HEK293 (cell line): ENCODE measurements around the gene CCDC30.

Experiments
- CTCF ChIA-PET: fragments of 350-600 bp; formaldehyde crosslinking; extraction: SDS; loops from one replicate; lab custom pipeline; 2021; ENCODE audit warnings: antibody characterized with exemption; lab: Yijun Ruan, JAX
- POLR2A ChIA-PET: fragments of 300-600 bp; formaldehyde crosslinking; extraction: SDS; loops from one replicate; lab custom pipeline; 2020; ENCODE audit warnings: antibody characterized with exemption, inconsistent platforms; lab: Yijun Ruan, JAX
- H3K27ac ChIP-seq: fragments of 200-500 bp; sonication (Bioruptor generic); 2 replicates; pipeline ENCODE4 v1.5.1; 2014; ENCODE audit warnings: low read depth, low read length, control low read depth, inconsistent platforms; ENCODE audit errors: extremely low read depth
- H3K36me3 ChIP-seq, 2 experiments: fragments of 200-500 bp in 1 of 2; sonication (Bioruptor generic) in 1 of 2; 1 replicate in 1 of 2; 2 replicates in 1 of 2; pipeline ENCODE4 v1.5.1; 2014 to 2017; ENCODE audit warnings: inconsistent platforms in 2 of 2, low read length in 2 of 2; ENCODE audit not compliant: control insufficient read depth in 2 of 2, insufficient read depth in 1 of 2
- H3K4me1 ChIP-seq: fragments of 200-500 bp; sonication (Bioruptor generic); 2 replicates; pipeline ENCODE4 v1.5.1; 2014; ENCODE audit warnings: mild to moderate bottlenecking, low read length, inconsistent platforms; ENCODE audit not compliant: control insufficient read depth, insufficient read depth
- H3K4me3 ChIP-seq: 2 replicates; pipeline ENCODE4 v1.5.1; 2011; ENCODE audit warnings: low read depth, mild to moderate bottlenecking, control low read depth, low read length, moderate library complexity
- H3K9me3 ChIP-seq: fragments of 200-500 bp; sonication (Bioruptor generic); 2 replicates; pipeline ENCODE4 v1.5.1; 2014; ENCODE audit warnings: low read depth, low read length, inconsistent platforms; ENCODE audit not compliant: control insufficient read depth, insufficient read depth
- HOXC10 ChIP-seq: sonication (generic); formaldehyde crosslinking; IDR thresholded peaks from 2 replicates; pipeline ENCODE4 v1.8.1; 2023; ENCODE audit warnings: mild to moderate bottlenecking, missing genetic modification reagents
- PRDM1 ChIP-seq: fragments of 450-650 bp; formaldehyde crosslinking; IDR thresholded peaks from 2 replicates; pipeline ENCODE4; 2016; ENCODE audit warnings: missing biosample characterization, missing genetic modification characterization
- PRDM10 ChIP-seq: fragments of 450-650 bp; formaldehyde crosslinking; IDR thresholded peaks from 2 replicates; pipeline ENCODE4 v1.5.1; 2016; ENCODE audit warnings: missing biosample characterization, missing genetic modification characterization
- ZBTB48 ChIP-seq: fragments of 450-650 bp; formaldehyde crosslinking; IDR thresholded peaks from 2 replicates; pipeline ENCODE4 v1.5.1; 2016; ENCODE audit warnings: missing biosample characterization, missing genetic modification characterization
- ZNF121 ChIP-seq: fragments of 450-650 bp; formaldehyde crosslinking; IDR thresholded peaks from 2 replicates; pipeline ENCODE4 v1.5.1; 2016; ENCODE audit warnings: missing biosample characterization, missing genetic modification characterization
- ZNF138 ChIP-seq: fragments of 450-650 bp; formaldehyde crosslinking; IDR thresholded peaks from 2 replicates; pipeline ENCODE4 v1.5.1; 2016; ENCODE audit warnings: missing biosample characterization, missing genetic modification characterization, borderline replicate concordance
- ZNF175 ChIP-seq: fragments of 450-650 bp; formaldehyde crosslinking; IDR thresholded peaks from 2 replicates; pipeline ENCODE4 v1.5.1; 2016; ENCODE audit warnings: missing biosample characterization, missing genetic modification characterization
- ZNF221 ChIP-seq: fragments of 450-650 bp; formaldehyde crosslinking; IDR thresholded peaks from 2 replicates; pipeline ENCODE4 v1.5.1; 2017; ENCODE audit warnings: missing biosample characterization, missing genetic modification characterization, borderline replicate concordance
- ZNF239 ChIP-seq: fragments of 450-650 bp; formaldehyde crosslinking; IDR thresholded peaks from 2 replicates; pipeline ENCODE4 v1.5.1; 2016; ENCODE audit warnings: missing biosample characterization, missing genetic modification characterization
- ZNF248 ChIP-seq: fragments of 450-650 bp; formaldehyde crosslinking; IDR thresholded peaks from 2 replicates; pipeline ENCODE4 v1.5.1; 2017; ENCODE audit warnings: missing biosample characterization, missing genetic modification characterization
- ZNF302 ChIP-seq: fragments of 450-650 bp; formaldehyde crosslinking; IDR thresholded peaks from 2 replicates; pipeline ENCODE4 v1.5.1; 2016; ENCODE audit warnings: missing biosample characterization, missing genetic modification characterization, low read depth
- ZNF350 ChIP-seq: fragments of 450-650 bp; formaldehyde crosslinking; IDR thresholded peaks from 2 replicates; pipeline ENCODE4 v1.5.0; 2017; ENCODE audit warnings: missing biosample characterization, mild to moderate bottlenecking, missing genetic modification characterization
- ZNF394 ChIP-seq: fragments of 450-650 bp; formaldehyde crosslinking; IDR thresholded peaks from 2 replicates; pipeline ENCODE4 v1.5.1; 2016; ENCODE audit warnings: missing biosample characterization, missing genetic modification characterization, mild to moderate bottlenecking, moderate library complexity, borderline replicate concordance
- ZNF544 ChIP-seq: fragments of 450-650 bp; formaldehyde crosslinking; IDR thresholded peaks from 2 replicates; pipeline ENCODE4 v1.5.0; 2017; ENCODE audit warnings: missing biosample characterization, missing genetic modification characterization
- ZNF610 ChIP-seq: fragments of 450-650 bp; formaldehyde crosslinking; IDR thresholded peaks from 2 replicates; pipeline ENCODE4 v1.5.1; 2016; ENCODE audit warnings: missing biosample characterization, missing genetic modification characterization, borderline replicate concordance
- ZNF704 ChIP-seq: fragments of 450-650 bp; formaldehyde crosslinking; IDR thresholded peaks from 2 replicates; pipeline ENCODE4 v1.5.1; 2016; ENCODE audit warnings: missing biosample characterization, missing genetic modification characterization
- ZNF76 ChIP-seq: fragments of 450-650 bp; formaldehyde crosslinking; IDR thresholded peaks from 2 replicates; pipeline ENCODE4; 2016; ENCODE audit warnings: low read depth, missing biosample characterization, missing genetic modification characterization, borderline replicate concordance
- ZNF776 ChIP-seq: fragments of 450-650 bp; formaldehyde crosslinking; IDR thresholded peaks from 2 replicates; pipeline ENCODE4 v1.5.0; 2017; ENCODE audit warnings: missing biosample characterization, missing genetic modification characterization, borderline replicate concordance
- TF ChIP-seq, protein P1 (sequence below): fragments of 450-650 bp; formaldehyde crosslinking; IDR thresholded peaks from 2 replicates; pipeline ENCODE4 v1.5.1; 2016; ENCODE audit warnings: missing biosample characterization, missing genetic modification characterization
- TF ChIP-seq, protein P2 (sequence below): fragments of 450-650 bp; formaldehyde crosslinking; IDR thresholded peaks from 2 replicates; pipeline ENCODE4; 2016; ENCODE audit warnings: missing biosample characterization, missing genetic modification characterization

Gene CCDC30

GRCh38 chr1:42658877-42659337 lies 195.8 kb downstream of the CCDC30 start (continued):
- no peak for TF ChIP-seq ZNF248 (tag by site-specific recombination)
- no peak for TF ChIP-seq ZNF76 (tag by site-specific recombination)
- TF ChIP-seq PRDM10 (tag by site-specific recombination): 0 out of 2 replicates have a peak, but pooled peaks have one; percentile 4
- no peak; the same call in 1 of the 2 replicates for TF ChIP-seq ZBTB48
- TF ChIP-seq ZNF610 (tag by site-specific recombination): no peak
- TF ChIP-seq ZNF302: no peak

GRCh38 chr1:42660907-42661500 lies 197.9 kb downstream of the CCDC30 start:
- Histone ChIP-seq H3K4me3 (no peak overlapping the region), H3K4me1 (no peaks in the 10 kb centered on the region), H3K9me3 (no peaks in the 10 kb centered on the region), H3K36me3 (peaks cover 42 to 67% of the 10 kb centered on the region in 2 experiments), H3K27ac (no peak overlapping the region)
- POLR2A ChIA-PET: interaction anchor here (2.4 kb wide), 1 partner anchor 21 kb away, joined by 13 read pairs; the partner anchor contains the start of gene YBX1
- TF ChIP-seq ZNF350 (tag by site-specific recombination): no peak
- TF ChIP-seq ZNF394 (tag by site-specific recombination): no peak
- TF ChIP-seq PRDM1 (tag by site-specific recombination): no peak
- no peak for TF ChIP-seq ZNF121 (tag by site-specific recombination)
- TF ChIP-seq ZNF239 (tag by site-specific recombination): no peak
- no peak for TF ChIP-seq ZNF138 (tag by site-specific recombination)
- TF ChIP-seq ZNF776 (tag by site-specific recombination): no peak
- TF ChIP-seq HOXC10 (CRISPR knock-in tag): no peak
- TF ChIP-seq ZNF610 (tag by site-specific recombination): no peak
- no peak for TF ChIP-seq ZNF221 (tag by site-specific recombination)
- TF ChIP-seq, protein P1, sequence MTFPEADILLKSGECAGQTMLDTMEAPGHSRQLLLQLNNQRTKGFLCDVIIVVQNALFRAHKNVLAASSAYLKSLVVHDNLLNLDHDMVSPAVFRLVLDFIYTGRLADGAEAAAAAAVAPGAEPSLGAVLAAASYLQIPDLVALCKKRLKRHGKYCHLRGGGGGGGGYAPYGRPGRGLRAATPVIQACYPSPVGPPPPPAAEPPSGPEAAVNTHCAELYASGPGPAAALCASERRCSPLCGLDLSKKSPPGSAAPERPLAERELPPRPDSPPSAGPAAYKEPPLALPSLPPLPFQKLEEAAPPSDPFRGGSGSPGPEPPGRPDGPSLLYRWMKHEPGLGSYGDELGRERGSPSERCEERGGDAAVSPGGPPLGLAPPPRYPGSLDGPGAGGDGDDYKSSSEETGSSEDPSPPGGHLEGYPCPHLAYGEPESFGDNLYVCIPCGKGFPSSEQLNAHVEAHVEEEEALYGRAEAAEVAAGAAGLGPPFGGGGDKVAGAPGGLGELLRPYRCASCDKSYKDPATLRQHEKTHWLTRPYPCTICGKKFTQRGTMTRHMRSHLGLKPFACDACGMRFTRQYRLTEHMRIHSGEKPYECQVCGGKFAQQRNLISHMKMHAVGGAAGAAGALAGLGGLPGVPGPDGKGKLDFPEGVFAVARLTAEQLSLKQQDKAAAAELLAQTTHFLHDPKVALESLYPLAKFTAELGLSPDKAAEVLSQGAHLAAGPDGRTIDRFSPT (tag by site-specific recombination): no peak
- TF ChIP-seq, protein P2, sequence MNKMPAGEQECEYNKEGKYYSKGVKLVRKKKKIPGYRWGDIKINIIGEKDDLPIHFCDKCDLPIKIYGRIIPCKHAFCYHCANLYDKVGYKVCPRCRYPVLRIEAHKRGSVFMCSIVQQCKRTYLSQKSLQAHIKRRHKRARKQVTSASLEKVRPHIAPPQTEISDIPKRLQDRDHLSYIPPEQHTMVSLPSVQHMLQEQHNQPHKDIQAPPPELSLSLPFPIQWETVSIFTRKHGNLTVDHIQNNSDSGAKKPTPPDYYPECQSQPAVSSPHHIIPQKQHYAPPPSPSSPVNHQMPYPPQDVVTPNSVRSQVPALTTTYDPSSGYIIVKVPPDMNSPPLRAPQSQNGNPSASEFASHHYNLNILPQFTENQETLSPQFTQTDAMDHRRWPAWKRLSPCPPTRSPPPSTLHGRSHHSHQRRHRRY (tag by site-specific recombination): no peak
- no peak for TF ChIP-seq ZNF544 (tag by site-specific recombination)
- no peak for TF ChIP-seq ZNF704
- TF ChIP-seq ZNF175 (tag by site-specific recombination): no peak
- CTCF ChIA-PET: no interaction called here
